Measurements from ENCODE around the gene RIN2.

DNA sequence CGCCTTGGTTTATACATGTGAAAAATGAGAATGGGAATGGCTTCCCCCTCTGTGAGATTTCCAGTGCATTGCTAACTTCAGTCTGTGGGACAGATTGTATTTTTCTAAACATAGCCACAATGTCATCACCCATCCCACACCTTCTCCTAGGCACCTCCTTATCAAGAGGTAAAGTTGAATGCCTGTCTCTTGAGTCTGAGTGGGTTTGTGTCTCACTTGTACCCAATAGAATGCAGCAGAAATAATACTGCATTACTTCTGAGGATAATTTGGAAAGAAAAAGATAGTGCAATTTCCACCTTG, 27.9 kb downstream of the RIN2 start:
- TF ChIP-seq YY1 (IDR thresholded peaks at IDR 0.05; ENCODE audit: insufficient read depth, insufficient read length) (no peak), ZNF274 (IDR thresholded peaks at IDR 0.05; ENCODE audit: low read depth, low read length) (no peak)
